GM06990 (cell line): ENCODE results near the gene CEP135.

ENCODE experiments used
- DNase-seq: peaks from one replicate; pipeline ENCODE4 v3.0.0-alpha.2; 2011; ENCODE audit not compliant: insufficient read length; ENCODE audit errors: extremely low read depth
- H3K27me3 ChIP-seq: replicated peaks from 2 replicates; pipeline ENCODE4 v1.6.0; 2011; ENCODE audit warnings: low read length; ENCODE audit not compliant: control insufficient read depth, insufficient read depth
- H3K36me3 ChIP-seq: 2 replicates; pipeline ENCODE4 v1.5.1; 2011; ENCODE audit warnings: low read length; ENCODE audit not compliant: control insufficient read depth, insufficient read depth
- H3K4me3 ChIP-seq: replicated peaks from 2 replicates; pipeline ENCODE4 v1.5.1; 2011; ENCODE audit warnings: low read depth, mild to moderate bottlenecking, control low read depth, low read length
- CTCF ChIP-seq: IDR thresholded peaks from 2 replicates; pipeline ENCODE4 v1.5.1; 2011; ENCODE audit warnings: low read length, control low read depth, mild to moderate bottlenecking, inconsistent platforms; ENCODE audit not compliant: insufficient read depth, poor library complexity, severe bottlenecking

The CEP135 gene

GRCh38 chr4:56078866-56079265, 130.1 kb downstream of the CEP135 start:
- no peak for DNase-seq
- Histone ChIP-seq H3K36me3 (no peaks in the 10 kb centered on the region), H3K4me3 (no peak overlapping the region), H3K27me3 (no peaks in the 10 kb centered on the region)
- TF ChIP-seq CTCF = no peak

- Histone ChIP-seq H3K4me3 (no peak overlapping the region), H3K36me3 (no peaks in the 10 kb centered on the region), H3K27me3 (no peaks in the 10 kb centered on the region)
- TF ChIP-seq CTCF = no peak
- no peak for DNase-seq
Observed at GRCh38 chr4:56080384-56080783, 131.6 kb downstream of the CEP135 start.

GRCh38 chr4:56082829-56083228, 134.1 kb downstream of the CEP135 start:
- Histone ChIP-seq H3K4me3 (no peak overlapping the region), H3K36me3 (no peaks in the 10 kb centered on the region), H3K27me3 (peaks cover 1% of the 10 kb centered on the region; the same call in 1 of the 2 replicates)
- no peak for DNase-seq
- no peak for TF ChIP-seq CTCF
